ENCODE data around the gene SOX5. TPM values are rescaled to one million over a fixed set of nuclear protein-coding genes. Genes with fewer than 3 reads are reported as not detected.

Gene SOX5
- total and polyA plus RNA-seq, 2 of the 8 experiments (the other 6 are each of a cell fraction or from before 2014, with no cell fraction given) = 2.2 to 2.6 TPM

GRCh38 chr12:23731493-23731892, 218.0 kb downstream of the SOX5 start:
- no peak overlapping the region for H2BK12ac ChIP-seq (ENCODE audit: low read depth, low read length)
- H3K23me2 ChIP-seq (ENCODE audit: low read depth, low read length) = no peaks in the 10 kb centered on the region
- no peak overlapping the region for H3K4ac ChIP-seq (replicated peaks; ENCODE audit: insufficient read length, low read depth, low read length)
- no peak overlapping the region for H2AFZ ChIP-seq (ENCODE audit: low read length)
- H3K23ac ChIP-seq (ENCODE audit: insufficient read length) = no peak overlapping the region
- no peak overlapping the region for H3K4me2 ChIP-seq (ENCODE audit: insufficient read depth in 1 of 2, low read depth in 2 of 2, low read length in 2 of 2)
- no peaks in the 10 kb centered on the region for H3K36me3 ChIP-seq (ENCODE audit: control insufficient read depth in 2 of 4, insufficient read depth in 4 of 4, low read length in 3 of 4)
- CTCF ChIA-PET (ENCODE audit: partially characterized antibody) = no interaction called here
- no peak overlapping the region for H4K5ac ChIP-seq (ENCODE audit: insufficient read length, low read depth, low read length)
- H4K91ac ChIP-seq (replicated peaks; ENCODE audit: insufficient read length, low read length) = no peak overlapping the region
- no peak overlapping the region for H3K4me3 ChIP-seq (ENCODE audit: extremely low read depth in 1 of 4, insufficient read depth in 2 of 4, low read depth in 3 of 4, low read length in 4 of 4)
- no peak overlapping the region for H2BK20ac ChIP-seq (ENCODE audit: low read length)
- FAIRE-seq (no peak), DNase-seq (ENCODE audit: low read depth in 1 of 2, low spot score in 2 of 2) (no peak)
- H2AK5ac ChIP-seq (ENCODE audit: low read depth, low read length) = no peak overlapping the region
- 96% methylated on average over 4 of the region's 4 CpGs; no CpG with 5 or more reads in 1 of the 2 experiments for WGBS, 2 experiments (ENCODE audit: extremely low coverage in 1 of 2, insufficient coverage in 1 of 2, insufficient read length in 1 of 2, insufficient replicate concordance in 2 of 2, low coverage in 1 of 2, low lambda C conversion rate in 2 of 2, missing lambda C conversion rate in 1 of 2)
- H4K20me1 ChIP-seq (replicated peaks in 1 of 2; ENCODE audit: control insufficient read depth in 1 of 2, insufficient read depth in 2 of 2, low read length in 2 of 2) = no peaks in the 10 kb centered on the region
- H3K56ac ChIP-seq (replicated peaks; ENCODE audit: insufficient read length, low read depth, low read length) = no peak overlapping the region
- H2BK120ac ChIP-seq (replicated peaks; ENCODE audit: low read depth, low read length) = no peak overlapping the region
- H3K79me1 ChIP-seq (ENCODE audit: low read depth, low read length) = no peaks in the 10 kb centered on the region
- H3K27ac ChIP-seq (ENCODE audit: low read depth, low read length) = no peak overlapping the region
- no peak overlapping the region for H2BK5ac ChIP-seq (ENCODE audit: low read depth, low read length)
- no peaks in the 10 kb centered on the region for H3K4me1 ChIP-seq (replicated peaks in 1 of 4; ENCODE audit: control insufficient read depth in 3 of 4, insufficient read depth in 4 of 4, low read length in 3 of 4)
- H3K14ac ChIP-seq (ENCODE audit: insufficient read length) = no peak overlapping the region
- H4K8ac ChIP-seq (ENCODE audit: extremely low read depth, insufficient read depth, low read length) = no peak overlapping the region
- H3K9ac ChIP-seq (replicated peaks in 1 of 4; ENCODE audit: extremely low read depth in 1 of 4, low read depth in 3 of 4, low read length in 3 of 4) = no peak overlapping the region
- no peak overlapping the region for H3K18ac ChIP-seq (ENCODE audit: extremely low read depth, low read length)
- no peaks in the 10 kb centered on the region for H3K27me3 ChIP-seq (replicated peaks in 1 of 4; ENCODE audit: control insufficient read depth in 3 of 4, extremely low read depth in 1 of 4, insufficient read depth in 3 of 4, low read length in 3 of 4)
- H2BK15ac ChIP-seq (ENCODE audit: low read length) = no peak overlapping the region
- POLR2A ChIA-PET (ENCODE audit: partially characterized antibody) = no interaction called here
- no peaks in the 10 kb centered on the region for H3K9me3 ChIP-seq (ENCODE audit: insufficient read depth in 2 of 2, low read depth in 1 of 2, low read length in 1 of 2)
- H3K79me2 ChIP-seq (ENCODE audit: control insufficient read depth in 1 of 2, insufficient read depth in 2 of 2, low read length in 2 of 2) = no peaks in the 10 kb centered on the region
- TF ChIP-seq SUZ12 (IDR thresholded peaks at IDR 0.05; ENCODE audit: low read length) (no peak), KDM4A (IDR thresholded peaks at IDR 0.05; ENCODE audit: low read depth, low read length, severe bottlenecking) (no peak), RBBP5 (IDR thresholded peaks at IDR 0.05; ENCODE audit: borderline replicate concordance, low read depth, low read length) (no peak), E2F6 (IDR thresholded peaks at IDR 0.05) (no peak), NRF1 (IDR thresholded peaks at IDR 0.05; ENCODE audit: low read depth, low read length) (no peak), JUN (IDR thresholded peaks at IDR 0.05; ENCODE audit: low read depth, low read length) (no peak), GABPA (IDR thresholded peaks at IDR 0.05; ENCODE audit: borderline replicate concordance, insufficient read depth, low read length) (no peak), TAF7 (optimal IDR thresholded peaks at IDR 0.05; ENCODE audit: borderline replicate concordance, low read depth, low read length) (no peak), YY1 (IDR thresholded peaks at IDR 0.05; ENCODE audit: low read depth, low read length) (no peak), BCL11A (IDR thresholded peaks at IDR 0.05; ENCODE audit: low read depth in 2 of 2, low read length in 2 of 2) (no peak), KDM5A (IDR thresholded peaks at IDR 0.05; ENCODE audit: low read length) (no peak), ATF2 (IDR thresholded peaks at IDR 0.05; ENCODE audit: low read length) (no peak), TCF12 (IDR thresholded peaks at IDR 0.05; ENCODE audit: low read depth, low read length) (no peak)
